Fibroblast of skin of back (primary cell): ENCODE results near the gene PTF1A. TPM values are rescaled to one million over a fixed set of nuclear protein-coding genes. Genes with fewer than 3 reads are reported as not detected.
A peak's percentile ranks its signal among the peaks of the same experiment; 100 is the strongest.

ENCODE experiments used
- DNase-seq: peaks from one replicate; pipeline ENCODE4 v3.0.0-alpha.2; 2013
- polyA plus RNA-seq, 2 experiments: library from polyadenylated mRNA; unstranded; fragments of 120-200 nt; gene quantifications; one replicate each; pipeline ENCODE4 v1.2.1, GENCODE V29; 2013; ENCODE audit not compliant: insufficient read length in 2 of 2

PTF1A gene
- not detected for polyA plus RNA-seq (2013, experiment 1 of 2; ENCODE audit: insufficient read length)
- polyA plus RNA-seq (2013, experiment 2 of 2; ENCODE audit: insufficient read length) = not detected

GRCh38 chr10:23191764-23192711 lies at the start of gene PTF1A:
PTF1A (plus strand) TSS chr10:23192312; CDS start chr10:23192531, 219 bp downstream.
- no peak for DNase-seq

DNA sequence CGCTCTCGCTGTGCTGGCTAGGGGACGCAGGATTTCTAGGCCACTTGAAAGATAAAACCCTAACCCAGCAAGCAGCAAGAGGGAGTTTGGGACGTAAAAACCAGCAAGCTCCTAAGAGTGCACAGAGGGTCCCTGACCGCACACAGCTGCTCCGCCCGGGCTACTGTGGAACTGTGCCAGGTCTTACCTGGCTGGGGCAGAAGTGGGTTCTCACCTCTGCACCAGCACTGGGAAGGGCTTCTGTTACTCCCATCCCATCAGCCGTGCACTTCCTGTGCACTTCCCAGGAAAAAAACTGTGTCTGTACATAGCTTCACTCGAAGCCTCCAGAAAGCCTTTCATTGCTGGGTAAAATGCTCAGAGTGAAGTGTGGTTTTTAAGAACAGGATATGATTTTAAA lies 45.9 kb upstream of the PTF1A start:
- DNase-seq = no peak

DNA sequence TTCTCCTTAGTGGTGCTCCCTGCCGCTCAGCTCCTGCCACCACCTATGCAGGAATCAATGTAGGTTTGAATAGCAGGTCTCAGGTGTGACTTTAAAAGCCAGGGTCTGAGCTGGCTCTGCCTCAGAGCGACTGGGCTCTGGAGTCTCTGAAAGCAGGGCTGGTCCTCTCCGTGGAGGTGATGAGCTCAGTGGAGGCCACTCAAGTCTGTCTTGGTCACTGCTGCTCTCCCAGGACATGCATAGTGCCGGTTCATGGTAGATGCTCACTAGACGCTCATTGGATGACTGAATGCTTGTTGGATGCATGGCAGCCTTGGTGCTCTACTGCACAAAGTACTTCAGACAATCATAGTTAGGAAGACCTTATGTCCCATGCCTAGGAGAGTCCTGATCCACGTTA lies 45.1 kb upstream of the PTF1A start:
- no peak for DNase-seq

DNA sequence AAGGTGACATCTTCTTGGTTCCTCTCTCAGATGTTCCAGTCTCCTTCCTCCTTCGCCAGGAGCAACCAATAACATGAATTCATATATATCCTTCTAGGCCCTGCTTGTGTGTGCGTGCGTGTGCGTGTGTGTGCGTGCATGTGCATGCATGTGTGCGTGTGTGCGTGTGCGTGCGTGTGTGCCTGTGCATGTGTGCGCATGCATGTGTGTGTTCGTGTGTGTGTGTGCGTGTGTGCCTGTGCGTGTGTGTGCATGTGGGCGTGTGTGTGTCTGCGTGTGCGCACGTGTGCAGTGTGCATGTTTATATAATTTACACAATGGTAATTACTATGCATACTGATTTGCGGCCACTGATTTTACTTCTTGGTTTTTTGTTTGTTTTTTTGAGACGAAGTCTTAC lies 43.9 kb upstream of the PTF1A start:
- DNase-seq = no peak

- DNase-seq = no peak
Measured at GRCh38 chr10:23150091-23150490, 42.0 kb upstream of the PTF1A start.

GRCh38 chr10:23150610-23151009 lies 41.5 kb upstream of the PTF1A start:
- no peak for DNase-seq

DNA sequence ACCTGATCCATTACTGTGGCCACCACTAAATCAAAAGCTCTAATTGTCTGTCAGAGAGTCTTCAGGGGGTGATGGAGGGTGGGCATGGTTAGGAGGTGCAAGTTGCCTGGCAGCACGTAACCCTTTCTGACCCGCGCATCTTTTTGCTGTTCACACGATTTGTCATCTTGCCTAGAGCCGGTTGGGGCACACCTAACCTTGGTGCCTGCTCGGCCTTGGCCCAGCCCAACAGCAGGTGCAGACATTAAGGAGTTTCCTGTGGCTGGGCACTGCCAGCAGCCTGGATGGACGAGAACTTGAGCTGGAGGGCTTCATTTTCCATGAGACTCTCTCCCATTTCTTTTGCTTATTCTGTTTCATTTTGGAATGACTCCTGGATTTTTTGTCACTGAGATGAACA lies 41.0 kb upstream of the PTF1A start:
- DNase-seq = no peak

- no peak for DNase-seq
Measured at GRCh38 chr10:23155169-23155568, 36.9 kb upstream of the PTF1A start.

- DNase-seq = no peak
Measured at GRCh38 chr10:23156447-23157150, 35.5 kb upstream of the PTF1A start.

GRCh38 chr10:23157239-23157681 lies 34.9 kb upstream of the PTF1A start:
- DNase-seq = no peak

GRCh38 chr10:23157691-23158369 lies 34.3 kb upstream of the PTF1A start:
- peak; percentile 41 for DNase-seq

DNA sequence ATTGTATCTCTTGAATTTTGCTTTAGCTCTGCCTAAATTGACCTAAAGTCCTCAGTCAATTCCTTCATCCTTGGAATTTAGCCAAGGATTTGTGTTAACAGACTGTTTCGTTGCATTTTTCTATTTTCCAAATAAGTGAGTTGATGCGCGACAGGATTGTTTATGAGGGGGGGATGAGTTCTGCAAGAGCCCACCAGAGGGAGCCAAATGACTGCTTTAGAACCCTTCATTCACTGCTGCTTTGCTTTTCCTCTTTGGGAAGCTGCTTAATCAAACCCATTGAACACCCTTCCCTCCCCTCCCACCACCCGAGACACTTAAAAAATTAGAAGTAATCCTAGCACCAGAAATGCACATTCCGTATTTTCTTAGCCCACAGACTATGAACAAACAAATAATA lies 33.7 kb upstream of the PTF1A start:
- DNase-seq = peak; percentile 50

- peak; percentile 35 for DNase-seq
Measured at GRCh38 chr10:23171232-23171876, 20.8 kb upstream of the PTF1A start.

GRCh38 chr10:23172429-23173213 lies 19.5 kb upstream of the PTF1A start:
- DNase-seq = no peak

- no peak for DNase-seq
Measured at GRCh38 chr10:23173214-23174073, 18.7 kb upstream of the PTF1A start.

DNA sequence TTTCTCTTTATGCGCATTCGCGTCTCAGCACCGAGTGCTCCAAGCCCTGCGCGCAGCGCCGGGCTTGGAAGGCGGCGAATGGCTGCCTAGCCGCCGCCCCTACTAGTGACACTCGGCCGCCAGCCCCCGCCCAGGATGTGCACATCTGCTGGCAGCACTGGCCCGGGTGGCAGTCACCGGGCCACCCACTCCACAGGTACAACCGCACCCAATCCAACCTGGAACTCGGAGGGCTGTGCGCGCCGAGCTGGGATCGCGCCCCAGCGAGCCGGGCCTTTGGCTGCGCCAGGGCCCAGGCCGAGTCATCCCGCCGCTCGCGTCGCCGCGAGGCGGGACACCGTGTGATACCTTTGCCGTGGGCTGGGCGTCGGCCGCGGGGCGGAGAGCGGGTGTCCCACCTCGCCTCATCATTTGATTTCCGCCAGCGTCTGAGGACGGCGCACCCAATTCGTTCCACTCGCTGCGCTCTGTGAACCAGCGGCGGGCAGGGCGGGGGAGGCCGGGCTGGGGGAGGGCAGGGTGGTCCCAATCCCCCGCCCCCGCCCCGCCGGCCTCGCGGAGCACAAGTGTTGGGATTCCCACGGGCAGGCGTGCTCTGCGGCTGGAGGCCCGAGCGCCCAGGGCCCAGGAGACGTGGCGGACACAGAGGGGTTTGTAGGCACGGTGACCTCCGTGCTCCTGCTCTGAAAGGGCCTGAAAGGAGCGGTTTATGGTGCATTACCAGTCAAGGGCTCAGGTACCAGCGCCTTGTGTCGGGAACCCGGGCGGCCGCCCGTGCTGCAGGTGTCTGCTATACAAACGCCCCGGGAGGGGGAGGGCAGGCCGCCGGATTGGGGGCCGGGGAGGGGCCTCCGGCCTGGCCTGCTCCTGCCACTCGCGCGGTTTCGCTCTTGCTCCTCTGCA lies 17.8 kb upstream of the PTF1A start:
- DNase-seq = no peak

- no peak for DNase-seq
Measured at GRCh38 chr10:23174977-23175512, 17.1 kb upstream of the PTF1A start.

GRCh38 chr10:23186178-23186577 lies 5.9 kb upstream of the PTF1A start:
- no peak for DNase-seq

DNA sequence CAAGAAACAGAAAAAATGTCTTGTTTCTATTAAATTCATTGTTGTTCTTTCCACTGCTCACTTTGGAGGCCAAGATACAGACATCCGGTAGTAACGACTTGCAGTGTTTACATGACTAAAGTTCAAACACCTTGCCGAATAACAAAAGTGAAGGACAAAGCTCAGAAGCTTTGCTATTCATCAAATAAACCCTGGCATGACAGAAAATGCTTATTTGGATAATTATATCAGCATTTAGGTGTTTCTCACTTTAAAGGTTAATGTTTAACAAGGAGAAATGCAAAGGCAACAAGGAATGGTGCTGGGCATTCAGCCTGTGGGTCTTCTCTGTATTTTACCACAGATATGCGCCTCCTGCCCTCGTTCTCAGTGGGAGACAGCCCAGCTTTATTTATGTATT lies 5.4 kb upstream of the PTF1A start:
- DNase-seq = no peak
